HG03457 (cell line): ENCODE data around the gene SNAI3.

Experiments
- ATAC-seq: cut with Tn5 transposase; IDR thresholded peaks from one replicate; pipeline ENCODE4 v1.9.1; 2021; ENCODE audit warnings: moderate number of reproducible peaks; ENCODE audit not compliant: unreplicated experiment

The SNAI3 gene

DNA sequence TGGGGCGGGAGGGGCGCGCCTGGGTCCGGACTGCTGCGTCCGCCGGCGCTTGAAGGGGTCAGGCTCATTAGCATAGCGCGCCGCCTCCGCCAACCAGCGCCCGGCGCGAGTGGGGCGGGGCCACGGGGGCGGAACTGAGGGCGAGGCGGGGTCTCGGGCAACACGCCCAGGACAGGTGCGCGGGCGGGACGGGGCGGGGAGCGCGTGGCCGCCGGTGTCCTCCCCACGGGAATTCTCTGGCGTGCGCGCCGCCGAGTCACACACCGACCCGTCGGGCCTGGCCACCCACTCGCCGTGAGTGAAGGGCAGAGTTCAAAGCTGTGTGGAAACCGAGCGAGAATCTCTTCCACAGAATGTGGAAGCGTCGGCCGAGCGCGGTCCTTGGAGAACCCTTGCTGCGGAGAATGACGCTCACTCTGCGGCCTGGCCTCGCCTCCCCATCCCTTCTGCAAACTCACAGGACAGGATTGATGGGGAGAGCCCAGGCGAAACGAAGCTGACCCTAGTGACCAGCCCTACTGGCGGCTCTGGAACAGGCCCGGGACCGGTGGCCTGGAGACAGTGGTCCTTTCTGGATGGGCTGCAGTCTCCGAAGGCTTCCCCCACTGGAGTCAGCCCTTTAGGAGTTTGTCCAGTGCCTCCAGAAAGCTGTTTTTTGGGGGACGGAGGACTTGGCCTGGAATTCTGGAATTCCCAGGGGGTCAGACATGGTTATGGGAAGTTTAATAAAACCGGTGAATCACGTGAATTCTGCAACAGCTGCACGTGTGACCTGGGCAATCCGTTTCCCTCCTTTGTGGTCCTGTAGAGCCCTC is at the start of gene SNAI3:
Gene SNAI3, minus strand, starts transcription at position 69 of the 815 bp plus-strand sequence. CDS start 101 bp downstream, outside the sequence.
- peak; percentile 63 for ATAC-seq

GRCh38 chr16:88736088-88736487 is 49.8 kb upstream of the SNAI3 start:
- ATAC-seq = no peak

GRCh38 chr16:88735616-88736015 is 49.3 kb upstream of the SNAI3 start:
- ATAC-seq = no peak

DNA sequence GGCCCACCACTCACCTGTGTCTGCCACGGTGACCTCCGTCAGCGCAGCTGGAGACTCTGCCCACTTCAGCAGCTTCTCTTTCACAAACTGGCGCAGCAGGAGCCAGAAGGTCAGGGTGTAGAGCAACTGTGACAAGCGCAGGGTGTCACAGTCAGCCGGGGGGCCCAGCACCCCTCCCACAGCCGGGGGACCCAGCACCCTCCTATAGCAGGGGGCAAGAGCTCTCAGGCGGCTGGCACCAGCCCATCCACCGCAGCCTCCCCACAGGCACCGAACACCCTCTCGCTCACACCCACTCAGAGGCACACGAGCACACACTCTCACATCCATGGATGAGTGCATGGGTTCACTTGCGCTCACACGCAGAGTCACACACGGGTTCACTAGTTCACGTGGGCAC is 48.8 kb upstream of the SNAI3 start:
- ATAC-seq = no peak

GRCh38 chr16:88734361-88734728 is 48.0 kb upstream of the SNAI3 start:
- no peak for ATAC-seq

DNA sequence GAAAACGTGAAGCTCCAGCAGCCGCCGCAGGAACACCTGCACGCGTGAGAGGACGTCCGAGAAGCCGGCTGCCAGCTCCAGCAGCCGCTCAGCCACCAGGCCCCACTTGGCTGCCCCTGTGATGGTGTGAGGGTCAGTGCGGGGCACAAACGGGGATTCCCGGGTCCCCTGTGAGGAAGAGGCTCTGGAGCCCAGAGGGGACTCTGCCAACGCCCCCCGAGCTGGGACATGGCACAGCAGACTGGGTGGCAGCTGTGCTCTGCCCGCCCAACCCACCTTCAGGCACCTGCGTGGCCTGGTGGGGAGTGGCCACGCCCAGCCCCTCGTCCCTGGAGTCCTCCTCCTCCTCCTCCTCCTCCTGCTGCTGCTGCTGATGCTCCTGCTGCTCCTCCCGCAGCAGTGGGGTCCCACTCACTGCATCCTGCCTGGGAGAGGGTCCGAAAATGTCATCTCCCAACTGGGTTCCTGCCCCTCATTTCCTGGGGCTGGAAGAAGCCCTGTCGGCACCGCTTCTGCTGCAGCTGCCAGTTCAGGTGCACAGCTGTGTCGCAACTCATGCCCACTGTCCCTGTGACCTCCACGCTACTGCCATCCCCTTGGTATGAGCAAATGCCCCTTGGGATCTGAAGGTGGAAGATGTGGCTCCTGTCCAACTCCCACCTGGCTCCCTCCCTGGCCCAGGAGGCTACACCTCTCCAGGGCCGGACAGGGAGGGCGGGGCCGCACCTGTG is 47.5 kb upstream of the SNAI3 start:
- ATAC-seq = no peak

GRCh38 chr16:88732961-88733294 is 46.6 kb upstream of the SNAI3 start:
- ATAC-seq = no peak

DNA sequence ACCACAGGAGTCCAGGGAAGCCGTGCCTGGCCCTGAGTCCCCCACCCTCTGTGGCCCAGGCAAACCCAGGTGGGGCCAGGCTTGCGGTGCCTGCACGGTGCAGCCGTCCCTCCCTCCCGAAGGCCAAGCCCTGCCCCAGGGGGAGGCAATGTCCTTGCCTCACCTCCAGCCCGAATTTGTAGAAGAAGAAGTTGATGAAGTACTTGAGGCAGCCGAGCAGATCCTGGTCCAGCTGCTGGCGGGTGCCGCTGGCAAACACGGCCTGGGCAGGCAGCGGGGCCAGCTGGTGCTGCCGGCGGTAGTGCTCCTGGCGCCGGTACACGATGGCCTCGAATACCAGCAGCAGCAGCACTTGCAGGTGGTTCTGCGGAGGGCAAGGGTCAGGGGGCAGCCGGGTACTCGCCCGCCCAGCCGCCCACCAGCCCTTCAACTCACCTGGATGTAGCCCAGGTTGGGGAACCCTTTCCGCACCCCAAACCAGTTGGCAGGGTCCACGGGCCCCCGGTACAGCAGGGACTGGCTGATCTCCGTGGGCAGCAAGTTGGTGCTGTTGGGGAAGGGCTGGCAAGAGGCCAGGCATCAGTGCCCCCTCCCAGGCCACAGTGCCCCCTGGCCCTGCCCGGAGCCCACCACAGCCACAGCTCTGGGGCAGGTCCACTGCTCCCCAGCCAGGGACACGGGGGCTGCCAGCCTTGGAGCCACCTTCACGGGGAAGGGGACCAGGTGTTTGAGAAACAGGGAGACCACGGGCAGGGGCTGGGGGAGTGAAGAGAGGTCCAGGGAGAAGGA is 46.1 kb upstream of the SNAI3 start:
- no peak for ATAC-seq

- no peak for ATAC-seq
Measured at GRCh38 chr16:88731699-88732098, 45.4 kb upstream of the SNAI3 start.

GRCh38 chr16:88730632-88731607 is 44.6 kb upstream of the SNAI3 start:
- ATAC-seq = no peak

DNA sequence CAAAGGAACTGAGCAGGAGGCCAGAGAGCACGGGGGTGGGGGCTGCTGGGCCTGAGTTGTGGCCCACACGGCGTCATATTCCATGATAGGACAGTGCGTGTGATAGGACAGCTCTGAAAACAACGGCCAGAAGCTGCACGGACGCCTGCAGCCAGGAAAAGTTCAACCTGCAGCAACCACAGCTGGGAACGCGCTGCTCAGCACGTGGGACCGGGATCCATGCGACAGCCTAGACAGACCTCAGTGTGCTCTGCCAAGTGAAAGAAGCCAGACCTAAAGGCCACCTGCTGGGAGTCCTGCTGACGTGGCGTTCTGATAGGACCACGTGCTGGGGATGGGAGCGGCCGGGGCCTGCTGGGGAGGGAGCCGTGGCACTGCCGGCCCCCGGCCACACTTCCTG is 41.6 kb upstream of the SNAI3 start:
- ATAC-seq = no peak

- ATAC-seq = no peak
Measured at GRCh38 chr16:88726981-88727380, 40.7 kb upstream of the SNAI3 start.

GRCh38 chr16:88726408-88726749 is 40.1 kb upstream of the SNAI3 start:
- ATAC-seq = no peak

DNA sequence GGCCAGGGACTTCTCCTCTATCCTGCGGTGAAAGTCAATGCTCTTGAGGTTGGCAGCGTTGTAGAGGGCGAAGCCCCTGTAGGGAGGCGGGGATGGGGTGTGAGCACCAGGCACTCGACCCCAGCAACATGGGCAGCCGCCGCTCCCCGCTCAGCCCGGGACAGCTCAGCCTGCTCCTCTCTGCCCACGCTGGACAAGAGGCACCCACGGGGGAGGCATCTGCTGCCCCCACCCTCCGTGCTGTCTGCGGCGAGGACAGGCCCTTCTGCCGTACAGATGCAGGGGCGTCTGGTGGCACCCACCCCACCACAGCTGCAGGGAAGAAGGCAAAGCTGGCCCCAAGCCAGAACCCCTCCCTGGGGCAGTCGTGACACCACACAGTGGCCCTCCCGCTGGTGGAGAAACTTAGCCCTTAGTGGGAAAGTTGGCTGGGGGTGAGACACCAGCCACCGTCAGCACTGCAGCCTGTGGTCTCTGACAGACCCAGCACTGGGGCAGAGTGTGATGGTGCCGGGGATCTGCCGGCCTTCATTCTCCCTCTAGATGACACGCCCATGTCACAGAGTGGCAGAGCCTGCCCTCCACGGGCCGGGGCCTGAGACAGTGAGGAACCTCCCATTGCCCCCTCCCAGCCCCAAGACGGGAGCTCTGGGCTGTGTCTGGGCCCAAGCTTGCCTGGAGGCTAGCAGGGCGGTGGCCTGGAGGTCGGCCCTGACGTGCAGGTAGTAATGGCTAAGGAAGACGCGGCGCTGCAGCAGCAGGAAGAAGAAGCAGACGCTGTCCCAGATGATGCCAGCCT is 39.5 kb upstream of the SNAI3 start:
- no peak for ATAC-seq

DNA sequence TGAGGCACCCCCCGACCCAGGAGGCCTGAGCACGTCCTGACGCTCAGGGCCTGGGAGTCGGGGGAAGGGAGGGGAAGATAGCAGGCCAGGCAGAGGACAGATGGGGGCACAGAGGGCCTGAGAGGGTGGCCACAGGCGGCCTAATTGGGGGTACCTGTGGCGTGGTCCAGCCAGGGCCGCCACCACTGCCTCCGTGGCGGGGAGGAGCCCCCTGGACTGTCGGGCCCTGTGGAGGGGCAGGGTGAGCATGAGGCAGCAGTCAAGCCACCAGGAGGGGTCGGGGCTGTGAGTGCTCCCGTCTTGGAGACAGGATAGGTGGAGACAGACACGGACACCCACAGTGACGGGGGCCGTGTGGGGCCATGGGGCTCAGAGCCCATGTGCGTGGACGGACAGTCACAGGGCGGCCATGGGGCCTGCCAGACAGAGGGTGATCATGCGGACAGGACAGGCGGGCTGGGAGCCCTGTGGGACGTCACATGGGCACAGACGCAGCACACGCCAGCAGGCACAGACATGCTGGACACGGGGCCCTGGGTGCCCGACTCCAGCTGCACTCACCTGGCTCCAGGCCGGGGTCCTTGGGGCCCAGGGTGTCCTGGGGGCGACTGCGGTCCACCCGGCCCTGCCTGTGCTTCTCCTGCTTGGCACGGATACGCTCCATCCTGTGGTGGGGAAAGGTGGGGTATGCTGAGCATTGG is 38.7 kb upstream of the SNAI3 start:
- ATAC-seq = no peak

DNA sequence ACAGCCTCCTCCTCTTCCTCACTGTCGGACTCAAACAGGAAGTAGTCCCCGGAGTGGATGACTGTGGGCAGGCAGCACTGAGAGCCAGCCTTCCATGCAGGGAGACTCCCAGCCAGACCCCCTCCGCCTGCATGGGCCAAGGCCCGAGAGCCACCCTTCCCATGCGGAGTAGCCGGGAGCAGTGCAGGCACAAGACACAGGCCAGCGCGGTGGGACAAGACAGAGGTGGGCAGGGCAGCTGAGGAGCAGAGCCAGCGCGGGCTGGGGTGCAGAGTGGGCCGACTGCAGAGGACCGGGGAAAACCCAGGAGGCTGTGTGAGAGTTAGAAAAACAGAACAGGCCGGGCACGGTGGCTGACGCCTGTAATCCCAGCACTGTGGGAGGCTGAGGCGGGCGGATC is 37.6 kb upstream of the SNAI3 start:
- ATAC-seq = no peak

- no peak for ATAC-seq
Measured at GRCh38 chr16:88723507-88723887, 37.2 kb upstream of the SNAI3 start.

DNA sequence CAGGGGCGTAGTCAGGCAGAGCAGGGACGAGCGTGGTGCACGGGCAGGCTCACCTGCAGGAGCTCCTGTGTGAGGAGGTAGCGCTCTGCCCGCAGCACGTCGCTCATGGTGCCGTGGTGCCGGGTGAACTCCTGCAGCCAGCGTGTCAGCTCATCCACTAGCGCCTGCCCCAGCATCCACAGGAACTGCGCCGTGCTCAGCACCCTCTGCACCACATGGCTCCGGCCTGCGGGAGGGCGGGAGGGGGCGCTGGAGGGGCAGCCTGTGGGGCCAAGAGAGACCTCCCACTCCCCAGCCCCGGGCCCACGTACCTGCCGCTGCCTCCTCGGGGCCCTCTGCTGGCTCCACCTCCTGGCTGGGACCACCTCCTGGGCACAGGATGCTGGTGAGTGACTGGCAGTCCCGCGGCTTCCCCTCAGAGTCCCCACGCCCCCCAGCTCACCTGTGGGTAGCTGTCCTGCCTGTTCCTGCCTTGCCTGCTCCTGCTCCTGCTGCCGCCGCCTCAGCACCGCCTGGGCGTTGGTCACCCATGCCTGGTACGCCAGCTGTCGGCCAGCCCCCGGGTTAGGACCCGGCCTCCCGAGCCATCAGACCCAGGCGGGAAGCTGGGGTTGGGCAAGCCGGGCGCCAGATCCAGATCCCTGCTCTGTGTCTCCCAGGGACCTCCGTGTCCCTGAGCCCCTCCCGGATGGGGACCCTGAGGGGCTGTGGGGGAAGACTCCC is 36.6 kb upstream of the SNAI3 start:
- ATAC-seq = no peak
